GM13977 (cell line): Measurements from ENCODE around the gene RIMS1.

Experiments
- DNase-seq: peaks from one replicate; pipeline ENCODE4 v3.0.0; 2012; ENCODE audit warnings: low spot score
- in situ Hi-C: fragments of 300-500 bp; cut with MboI; formaldehyde crosslinking; loops from one replicate; pipeline ENCODE4 v1.12.0; 2022; ENCODE audit warnings: low sequenced_read_pairs, low pct_unique_long_range_greater_than_20kb, mixed read lengths, inconsistent platforms; ENCODE audit not compliant: unreplicated experiment
- TF ChIP-seq, protein P1 (sequence below): IDR thresholded peaks from 2 replicates; pipeline ENCODE4 v1.5.1; 2012; ENCODE audit warnings: mild to moderate bottlenecking, control low read depth; ENCODE audit not compliant: insufficient read depth; ENCODE audit errors: extremely low read depth, missing control alignments

The RIMS1 gene

DNA sequence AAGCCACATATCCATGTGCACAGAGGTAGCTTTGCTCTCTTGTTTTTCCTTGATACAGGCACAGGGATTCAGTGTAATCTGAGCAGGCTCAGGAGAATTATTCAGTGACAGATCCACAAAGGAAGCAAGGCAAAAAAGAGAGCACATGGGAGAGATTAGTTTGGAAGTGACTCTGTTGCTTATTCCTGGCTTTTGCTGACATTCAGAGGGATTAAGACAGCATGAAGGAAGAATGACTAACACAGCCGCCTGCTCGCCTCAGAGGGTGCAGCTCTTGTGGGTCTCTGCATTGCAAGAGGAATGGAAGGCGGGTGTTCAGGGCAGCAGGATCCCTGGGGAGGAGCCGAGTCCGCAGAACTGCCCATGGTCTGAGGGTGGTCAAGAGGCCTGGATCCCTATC is 532.1 kb downstream of the RIMS1 start:
- in situ Hi-C loops: loop anchor here (10.0 to 25.0 kb wide), 2 partner anchors 766 to 919 kb away; no protein-coding TSS in a partner anchor
- DNase-seq: no peak
- TF ChIP-seq, protein P1, sequence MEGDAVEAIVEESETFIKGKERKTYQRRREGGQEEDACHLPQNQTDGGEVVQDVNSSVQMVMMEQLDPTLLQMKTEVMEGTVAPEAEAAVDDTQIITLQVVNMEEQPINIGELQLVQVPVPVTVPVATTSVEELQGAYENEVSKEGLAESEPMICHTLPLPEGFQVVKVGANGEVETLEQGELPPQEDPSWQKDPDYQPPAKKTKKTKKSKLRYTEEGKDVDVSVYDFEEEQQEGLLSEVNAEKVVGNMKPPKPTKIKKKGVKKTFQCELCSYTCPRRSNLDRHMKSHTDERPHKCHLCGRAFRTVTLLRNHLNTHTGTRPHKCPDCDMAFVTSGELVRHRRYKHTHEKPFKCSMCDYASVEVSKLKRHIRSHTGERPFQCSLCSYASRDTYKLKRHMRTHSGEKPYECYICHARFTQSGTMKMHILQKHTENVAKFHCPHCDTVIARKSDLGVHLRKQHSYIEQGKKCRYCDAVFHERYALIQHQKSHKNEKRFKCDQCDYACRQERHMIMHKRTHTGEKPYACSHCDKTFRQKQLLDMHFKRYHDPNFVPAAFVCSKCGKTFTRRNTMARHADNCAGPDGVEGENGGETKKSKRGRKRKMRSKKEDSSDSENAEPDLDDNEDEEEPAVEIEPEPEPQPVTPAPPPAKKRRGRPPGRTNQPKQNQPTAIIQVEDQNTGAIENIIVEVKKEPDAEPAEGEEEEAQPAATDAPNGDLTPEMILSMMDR: no peak

DNA sequence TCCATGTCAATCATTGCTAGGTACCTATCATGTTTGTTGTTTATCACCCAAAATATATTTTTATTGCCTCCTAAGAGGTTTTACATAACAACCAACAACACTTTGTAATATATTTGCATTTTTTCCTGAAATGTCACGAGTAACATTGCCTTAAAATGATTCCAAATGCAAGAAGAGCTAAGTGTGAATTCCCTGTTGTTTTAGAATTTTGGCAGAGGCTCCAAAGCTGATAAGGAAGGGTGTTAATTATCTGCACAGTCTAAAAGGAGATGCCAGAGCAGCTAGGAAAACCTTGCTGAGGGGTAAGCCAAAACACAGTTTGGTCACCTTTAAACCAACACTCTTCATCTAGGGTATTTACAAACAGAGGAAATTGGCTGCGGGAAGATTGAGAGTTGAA is 533.6 kb downstream of the RIMS1 start:
- in situ Hi-C loops: loop anchor here (10.0 to 25.0 kb wide), 2 partner anchors 765 to 917 kb away; no protein-coding TSS in a partner anchor
- TF ChIP-seq, protein P1: no peak
- DNase-seq: no peak

DNA sequence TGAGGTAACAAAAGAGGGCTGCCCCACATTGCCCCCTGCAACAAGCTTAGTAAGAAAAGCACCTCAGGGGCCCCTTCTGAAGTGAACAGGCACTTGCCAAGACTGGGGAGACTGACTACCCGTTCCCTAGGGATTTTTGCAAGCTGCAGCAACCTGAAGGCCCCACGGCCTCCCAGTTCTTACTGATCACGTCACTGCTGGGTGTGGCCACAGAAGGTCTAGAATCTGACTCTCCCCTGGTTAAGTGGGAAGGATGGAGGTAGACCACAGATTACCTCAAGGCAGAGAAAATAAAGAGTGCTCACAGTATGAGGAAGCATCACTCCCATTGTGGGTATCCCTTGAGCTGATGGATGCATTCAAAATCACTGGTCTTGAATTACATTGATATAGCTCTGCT is 534.1 kb downstream of the RIMS1 start:
- TF ChIP-seq, protein P1: no peak
- no peak for DNase-seq
- in situ Hi-C loops: loop anchor here (25.0 kb wide), 1 partner anchor 917 kb away; no protein-coding TSS in a partner anchor

DNA sequence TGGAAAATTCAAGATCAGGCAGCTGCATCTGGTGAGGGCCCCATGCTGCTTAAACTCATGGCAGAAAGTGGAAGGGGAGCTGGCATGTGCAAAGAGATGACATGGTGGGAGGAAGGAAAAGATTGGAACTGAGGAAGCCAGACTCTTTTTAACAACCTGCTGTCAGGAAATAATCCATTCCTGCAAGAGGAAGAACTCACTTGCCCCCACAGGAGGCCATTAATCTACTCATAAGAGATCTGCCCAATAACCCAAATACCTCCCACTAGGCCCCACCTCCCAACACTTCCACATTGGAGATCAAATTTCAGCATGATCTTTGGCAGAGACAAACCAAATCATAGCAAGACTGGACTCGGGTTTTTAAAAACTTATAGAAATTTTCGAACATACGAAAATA is 535.0 kb downstream of the RIMS1 start:
- in situ Hi-C loops: loop anchor here (25.0 kb wide), 1 partner anchor 916 kb away; no protein-coding TSS in a partner anchor
- TF ChIP-seq, protein P1: no peak
- DNase-seq: no peak

DNA sequence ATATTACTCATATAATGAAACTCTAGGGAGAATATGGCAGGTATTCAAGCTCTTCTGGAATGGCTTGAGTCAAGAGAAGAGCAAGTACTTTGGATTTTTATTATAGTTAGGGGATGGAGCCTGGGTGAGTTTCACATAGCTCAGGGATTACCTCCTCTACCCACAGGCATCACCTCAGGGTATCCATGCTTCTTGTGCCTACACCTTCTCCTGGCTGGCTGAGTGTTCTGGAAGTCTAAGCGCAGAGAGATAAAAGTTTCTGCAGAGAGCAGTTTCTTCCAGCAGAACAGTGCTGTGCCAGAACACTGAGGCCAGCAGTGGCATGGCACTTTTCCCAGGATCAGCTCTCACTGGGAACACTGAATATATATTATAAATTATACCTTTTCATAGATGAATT is 535.8 kb downstream of the RIMS1 start:
- TF ChIP-seq, protein P1: no peak
- in situ Hi-C loops: loop anchor here (25.0 kb wide), 1 partner anchor 915 kb away; no protein-coding TSS in a partner anchor
- DNase-seq: no peak

DNA sequence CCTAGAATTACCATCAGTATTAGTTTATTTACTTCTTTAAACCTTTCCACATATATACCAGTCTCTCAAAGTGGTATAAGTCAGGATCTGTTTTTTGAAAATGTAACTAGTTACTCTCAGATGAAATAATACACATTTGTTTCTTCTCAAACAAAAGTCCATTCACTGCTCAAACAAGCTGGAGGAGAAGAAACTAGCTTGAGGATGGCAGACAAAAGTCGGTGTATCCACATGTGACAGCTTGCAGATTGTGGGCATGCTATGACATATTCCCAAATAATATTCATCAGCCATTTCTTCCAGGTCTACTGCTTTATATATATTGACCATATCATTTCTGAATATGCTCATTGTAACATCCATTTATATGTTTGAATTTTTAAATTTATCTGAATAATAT is 538.1 kb downstream of the RIMS1 start:
- DNase-seq: no peak
- TF ChIP-seq, protein P1: no peak
- in situ Hi-C loops: loop anchor here (25.0 kb wide), 1 partner anchor 913 kb away; no protein-coding TSS in a partner anchor
